NCI-H128 (cell line): ENCODE results near the gene LGALS3BP.

Experiments
- DNase-seq: peaks from one replicate; lab custom pipeline; 2025; ENCODE audit not compliant: unreplicated experiment; lab: John Stamatoyannopoulos, UW

The LGALS3BP gene

DNA sequence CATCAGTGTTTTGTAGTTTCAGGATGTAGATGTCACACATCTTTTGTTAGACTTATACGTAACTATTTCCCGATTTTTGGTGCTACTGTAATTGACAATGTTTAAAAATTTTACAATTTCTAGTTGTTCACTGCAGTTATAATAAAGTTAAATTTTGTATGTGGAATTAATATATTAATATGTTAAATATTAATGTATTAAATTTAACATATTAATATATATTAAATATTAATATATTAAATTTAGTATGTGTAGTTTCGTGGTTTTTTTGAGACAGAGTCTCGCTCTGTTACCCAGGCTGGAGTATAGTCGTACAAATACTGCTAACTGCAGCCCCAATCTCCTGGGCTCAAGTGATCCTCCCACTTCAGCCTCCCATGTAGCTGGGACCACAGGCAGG, 5.7 kb upstream of the LGALS3BP start:
- no peak for DNase-seq

DNA sequence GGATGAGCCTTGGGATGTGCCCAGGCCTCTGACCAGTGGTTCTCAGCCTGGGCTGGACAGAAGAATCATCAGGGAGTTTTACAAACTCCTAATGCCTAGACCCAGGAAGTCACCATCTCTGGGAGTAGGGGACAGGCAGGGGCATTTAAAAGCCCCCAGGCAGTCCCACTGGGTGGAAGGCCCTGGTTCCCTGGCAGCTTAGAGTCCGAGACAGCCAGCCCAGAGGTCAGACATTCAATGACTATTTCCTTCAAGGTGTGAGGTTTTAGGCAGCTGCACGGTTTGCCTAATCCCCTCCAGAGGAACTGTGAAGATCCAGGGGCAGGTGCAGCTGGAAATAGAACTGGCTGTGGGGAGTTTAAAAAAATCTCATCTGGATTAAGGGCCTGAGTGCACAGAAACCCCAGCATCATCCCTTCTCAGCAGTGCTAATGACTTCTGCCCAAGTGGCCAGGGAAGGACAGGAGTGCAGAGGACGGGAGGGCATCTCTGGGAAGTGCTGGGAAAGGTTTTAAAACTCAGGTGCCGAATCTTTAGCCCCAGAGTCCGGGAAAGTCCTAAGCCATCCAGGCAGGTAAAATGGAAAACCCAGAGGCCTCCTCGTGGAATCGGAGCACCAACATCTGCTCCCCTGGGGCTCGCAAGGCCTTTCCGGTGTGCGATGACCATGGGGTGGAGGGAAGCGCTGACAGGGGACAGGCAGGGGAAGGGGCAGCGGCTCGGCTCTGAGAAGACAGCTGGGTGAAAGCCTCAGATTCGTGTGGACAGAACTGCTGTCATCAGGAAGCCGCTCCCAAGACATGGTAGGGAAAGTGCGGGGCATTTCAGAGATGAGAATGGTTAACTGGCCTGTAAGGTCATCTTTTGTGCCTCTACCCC, 1.5 kb upstream of the LGALS3BP start:
- DNase-seq, result no peak

DNA sequence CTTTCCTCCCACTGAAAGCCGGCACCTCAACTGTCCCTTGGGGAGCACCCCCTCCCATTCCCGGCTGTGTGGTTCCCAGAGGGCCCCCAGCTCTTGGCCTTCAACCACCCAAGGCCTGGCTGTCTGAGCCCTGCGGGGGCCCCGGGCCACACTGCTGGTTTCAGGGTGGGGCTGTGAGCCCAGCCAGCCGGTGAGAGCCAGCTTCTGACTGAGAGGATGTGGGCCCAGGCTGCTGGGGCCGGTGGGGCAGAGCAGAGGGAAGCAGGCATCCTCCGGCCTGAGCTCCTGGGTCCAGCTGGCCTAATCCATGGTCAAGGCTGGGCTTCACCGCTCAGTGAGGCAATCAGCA, 875 bp upstream of the LGALS3BP start:
- no peak for DNase-seq

DNA sequence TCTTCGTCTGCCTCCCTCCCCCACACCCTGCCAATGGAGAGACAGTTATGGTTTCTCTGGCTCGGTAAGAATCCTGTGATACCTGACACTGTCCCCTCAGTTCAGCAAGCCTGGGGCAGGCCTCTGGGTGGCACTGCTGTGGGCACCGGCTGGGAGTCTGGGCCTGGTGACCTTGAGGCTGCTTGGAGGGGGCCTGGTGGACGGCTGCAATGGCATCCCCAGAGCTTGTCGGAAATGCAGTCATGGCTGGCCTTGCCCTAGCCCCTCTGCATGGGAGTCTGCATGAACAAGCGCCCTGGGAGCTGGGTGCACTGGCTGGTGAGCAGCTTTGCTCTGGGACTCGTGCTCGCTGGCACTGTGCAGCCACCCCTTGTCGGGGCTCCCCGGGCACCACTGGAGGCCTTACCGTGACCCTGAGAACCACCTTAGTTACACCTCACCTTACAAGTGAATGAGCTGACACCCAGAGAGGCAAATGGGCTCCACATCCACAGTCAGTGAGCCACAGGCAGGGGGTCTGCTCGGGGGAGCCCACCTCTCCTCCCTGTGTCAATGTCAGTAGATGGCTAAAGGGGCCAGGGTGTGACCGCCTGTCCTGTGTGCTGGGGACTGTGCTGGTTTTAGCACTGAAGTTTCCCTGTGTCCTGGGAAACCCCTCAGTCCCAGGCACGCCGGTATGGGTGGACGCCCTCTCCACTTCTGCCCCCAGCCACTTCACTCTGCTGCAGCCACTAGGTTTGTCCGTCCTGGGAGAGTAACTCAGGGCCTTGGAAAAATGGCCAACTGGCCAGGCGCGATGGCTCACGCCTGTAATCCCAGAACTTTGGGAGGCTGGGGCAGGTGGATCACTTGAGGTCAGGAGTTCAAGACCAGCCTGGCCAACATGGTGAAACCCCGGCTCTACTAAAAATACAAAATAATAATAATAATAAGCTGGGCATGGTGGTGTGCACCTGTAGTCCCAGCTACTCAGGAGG, 1.4 kb downstream of the LGALS3BP start:
- DNase-seq, result peak; percentile 8

DNA sequence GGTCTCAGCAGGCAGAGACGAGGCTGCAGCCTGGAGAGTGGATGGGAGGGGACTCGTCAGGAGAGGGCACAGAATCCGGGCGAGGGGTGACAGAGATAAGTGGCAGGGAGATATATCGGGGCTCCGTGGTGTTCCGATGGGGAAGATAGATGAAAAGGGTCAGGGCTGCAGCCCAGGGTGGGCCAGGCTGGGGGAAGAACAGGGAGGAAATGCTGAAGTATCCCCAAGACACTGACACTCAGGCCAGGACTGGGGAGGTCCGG, 2.1 kb downstream of the LGALS3BP start:
- DNase-seq, result no peak

DNA sequence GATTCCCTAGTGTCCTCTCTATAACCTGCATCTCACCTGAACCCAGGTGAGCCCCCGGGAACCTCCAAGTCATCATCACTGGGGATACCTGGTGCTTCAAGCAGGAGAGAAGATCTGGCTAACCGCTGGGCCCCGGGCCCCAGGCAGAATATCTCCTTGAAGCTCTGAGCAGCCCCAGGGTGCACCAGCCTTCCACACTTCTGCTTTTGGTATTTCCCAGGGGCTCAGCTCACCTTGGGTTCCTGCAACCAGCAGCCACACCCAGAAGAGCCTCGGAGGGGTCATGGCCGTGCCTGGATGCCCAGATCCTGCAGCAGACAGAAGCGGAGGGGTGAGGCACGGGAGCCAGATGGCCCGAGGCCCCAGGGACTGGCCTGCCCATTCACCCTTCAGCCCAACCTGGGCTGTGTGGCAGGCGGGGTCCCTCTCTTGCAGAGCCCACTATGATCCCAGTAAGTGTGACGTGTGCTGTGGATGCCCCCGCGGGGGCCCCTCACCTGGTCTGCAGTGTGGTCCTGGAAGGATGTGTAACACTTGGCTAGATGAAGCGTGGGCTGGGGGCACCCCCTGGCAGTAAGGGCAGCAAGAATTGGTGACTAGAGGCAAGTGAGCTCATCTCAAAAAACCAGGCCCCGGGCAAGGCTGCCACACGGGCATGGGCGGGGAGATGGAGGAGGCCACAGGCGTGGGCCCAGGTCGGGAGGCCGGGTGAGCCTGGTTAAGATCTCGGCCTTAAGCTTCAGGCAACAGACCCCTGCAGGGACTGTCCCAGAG, 2.6 kb downstream of the LGALS3BP start:
- no peak for DNase-seq

DNA sequence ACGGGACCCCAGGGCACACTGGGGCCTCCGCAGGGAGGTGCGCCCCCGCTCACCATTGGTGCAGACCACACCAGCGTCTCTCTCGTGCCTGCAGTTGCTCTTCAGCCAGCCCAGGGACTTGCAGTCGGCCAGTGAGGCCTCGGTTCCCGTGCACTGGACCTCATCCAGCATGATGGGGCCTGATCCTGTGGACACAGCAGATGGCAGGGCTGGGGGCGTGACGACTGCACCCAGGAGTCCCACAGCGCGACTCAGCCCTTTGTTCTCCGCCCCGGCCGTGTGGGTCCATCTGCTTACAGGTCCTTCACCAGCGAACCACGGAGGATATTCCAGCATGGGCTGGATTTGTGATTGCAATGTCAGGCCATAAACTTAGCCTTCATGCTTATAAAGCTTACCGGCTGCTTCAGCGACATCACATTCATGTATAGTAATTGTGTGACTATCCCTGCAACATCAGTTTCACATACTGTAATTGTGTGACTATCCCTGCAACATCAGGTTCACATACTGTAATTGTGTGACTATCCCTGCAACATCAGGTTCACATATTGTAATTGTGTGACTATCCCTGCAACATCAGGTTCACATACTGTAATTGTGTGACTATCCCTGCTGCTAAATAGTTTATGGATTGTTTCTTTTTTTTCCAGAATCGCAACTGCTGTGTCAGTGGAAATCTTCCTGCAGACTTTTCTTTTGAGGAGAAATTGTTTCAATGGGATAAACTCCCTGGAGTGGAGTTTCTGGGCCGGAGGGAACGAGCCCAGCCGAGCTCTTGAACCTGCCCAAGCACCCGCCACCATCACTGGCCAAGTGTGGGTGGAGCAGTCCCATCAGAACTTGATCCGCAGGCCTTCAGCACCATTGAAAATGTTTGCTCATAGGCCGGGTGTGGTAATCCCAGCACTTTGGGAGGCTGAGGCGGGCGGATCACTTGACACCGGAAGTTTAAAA, 4.8 kb downstream of the LGALS3BP start:
- DNase-seq, result no peak

DNA sequence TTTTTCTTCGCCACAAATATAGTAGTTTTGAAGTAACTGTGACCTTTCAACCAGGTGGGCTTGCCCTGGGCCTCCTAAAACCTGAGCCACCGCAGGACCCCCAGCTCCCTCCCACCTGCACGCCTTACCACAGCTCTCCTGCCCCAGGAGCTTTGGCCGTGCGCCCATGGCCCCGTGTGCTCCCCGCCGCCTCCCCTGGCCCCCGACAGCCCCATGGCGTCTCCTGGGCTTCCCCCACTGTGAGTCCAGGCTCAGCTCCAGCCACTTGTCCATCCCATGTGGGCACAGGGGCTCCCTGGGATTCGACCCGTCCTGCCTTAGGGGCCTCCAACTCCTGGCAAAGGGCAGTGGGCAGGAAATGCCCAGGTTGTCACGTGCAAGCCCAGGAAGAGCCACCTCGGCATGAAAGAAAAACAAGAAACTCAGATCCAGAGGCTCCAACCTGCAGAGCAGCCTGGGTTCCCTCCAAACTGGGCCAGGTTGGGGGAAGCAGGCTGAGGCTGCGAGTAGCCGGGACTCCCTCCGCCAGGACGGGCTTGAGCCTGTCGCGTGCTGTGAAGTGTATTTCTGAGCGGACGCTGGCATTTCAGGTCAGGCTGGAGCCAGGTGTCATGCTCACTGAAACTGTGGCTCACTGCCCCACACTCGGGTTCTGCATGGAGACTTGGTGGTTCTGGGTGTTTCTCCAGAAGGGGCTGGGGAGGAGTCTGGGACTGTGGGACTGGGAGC, 5.8 kb downstream of the LGALS3BP start:
- no peak for DNase-seq

DNA sequence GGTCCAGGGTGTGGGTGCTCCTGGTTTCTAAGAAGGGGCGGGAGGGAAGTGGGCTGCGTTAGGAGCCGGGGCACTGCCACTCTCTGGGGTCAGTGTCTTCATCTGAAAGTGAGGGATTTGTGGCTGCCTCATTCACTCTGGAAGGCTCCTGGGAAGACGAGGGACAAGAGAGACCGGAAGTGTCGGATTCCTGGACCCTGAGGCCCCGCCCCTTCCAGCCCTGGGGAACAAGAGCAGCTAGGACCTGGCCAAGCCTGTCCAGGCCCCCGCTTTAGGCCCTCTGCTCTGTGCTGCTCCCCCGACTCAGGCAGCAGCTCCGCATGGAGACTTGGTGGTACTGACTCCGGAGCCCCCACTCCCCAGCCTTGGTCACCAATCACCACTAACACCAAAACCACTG, 6.5 kb downstream of the LGALS3BP start:
- DNase-seq, result no peak

DNA sequence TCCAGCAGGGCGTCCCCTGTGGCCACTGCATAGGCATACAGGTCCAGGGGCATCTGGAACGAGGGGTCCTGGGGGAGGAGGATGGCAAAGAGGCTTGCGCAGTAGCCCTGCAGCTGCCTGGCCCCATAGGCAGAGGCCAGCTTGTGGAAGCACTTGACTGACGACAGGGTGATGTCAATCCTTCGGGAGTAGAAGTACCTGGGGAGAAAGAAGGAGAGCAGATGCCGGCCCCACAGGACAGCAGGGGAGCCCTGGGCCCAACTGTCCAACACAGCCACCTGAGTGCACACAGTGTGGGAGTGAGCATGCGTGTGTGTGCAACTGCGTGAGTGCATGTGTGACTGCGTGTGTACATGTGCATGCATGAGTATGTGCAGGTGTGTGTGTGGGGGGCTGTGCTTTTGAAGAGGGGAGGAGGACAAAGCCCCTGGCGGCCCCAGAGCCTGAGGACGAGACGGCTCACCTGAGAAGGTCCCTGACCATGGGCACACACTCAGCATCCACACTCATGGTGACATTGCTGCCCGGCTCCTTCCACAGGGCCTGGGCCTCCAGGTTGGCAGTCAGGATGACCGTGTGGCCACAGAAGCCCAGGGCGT, 7.1 kb downstream of the LGALS3BP start:
- no peak for DNase-seq

DNA sequence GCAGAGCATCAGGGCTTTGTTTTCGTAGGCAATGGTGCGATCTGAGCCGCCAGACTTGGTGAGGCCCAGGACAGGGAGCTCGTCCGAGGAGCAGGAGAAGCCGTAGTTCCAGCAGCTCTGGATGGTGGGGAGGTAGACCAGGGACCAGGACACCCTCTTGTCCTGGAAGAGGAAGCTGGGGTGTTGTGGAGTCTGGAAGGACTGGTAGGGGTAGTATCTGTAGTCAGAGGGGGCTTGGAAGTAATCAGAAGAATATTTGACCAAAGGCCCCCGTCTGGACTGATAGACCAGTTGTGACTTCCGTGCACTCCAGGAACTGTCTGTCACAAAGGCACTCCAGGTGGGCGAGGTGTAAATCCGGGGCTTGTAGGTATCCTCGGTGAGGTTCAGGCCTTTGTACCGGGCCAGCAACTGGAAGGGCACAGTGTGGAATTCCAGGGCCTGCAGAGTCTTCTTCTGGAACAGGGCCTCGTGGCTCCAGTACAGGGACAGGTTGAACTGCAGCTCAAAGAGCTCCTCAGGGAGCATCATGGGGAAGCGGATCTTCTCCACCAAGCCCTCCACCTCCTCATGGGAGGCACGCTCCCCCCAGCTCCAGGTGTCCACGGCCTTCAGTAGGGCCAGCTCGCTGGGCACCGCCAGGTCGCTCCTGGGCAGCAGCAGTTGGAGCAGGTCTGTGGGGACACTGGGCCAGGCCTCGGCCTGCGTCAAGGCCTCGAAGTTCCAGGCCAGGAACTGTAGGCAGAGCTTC, 7.8 kb downstream of the LGALS3BP start:
- no peak for DNase-seq

DNA sequence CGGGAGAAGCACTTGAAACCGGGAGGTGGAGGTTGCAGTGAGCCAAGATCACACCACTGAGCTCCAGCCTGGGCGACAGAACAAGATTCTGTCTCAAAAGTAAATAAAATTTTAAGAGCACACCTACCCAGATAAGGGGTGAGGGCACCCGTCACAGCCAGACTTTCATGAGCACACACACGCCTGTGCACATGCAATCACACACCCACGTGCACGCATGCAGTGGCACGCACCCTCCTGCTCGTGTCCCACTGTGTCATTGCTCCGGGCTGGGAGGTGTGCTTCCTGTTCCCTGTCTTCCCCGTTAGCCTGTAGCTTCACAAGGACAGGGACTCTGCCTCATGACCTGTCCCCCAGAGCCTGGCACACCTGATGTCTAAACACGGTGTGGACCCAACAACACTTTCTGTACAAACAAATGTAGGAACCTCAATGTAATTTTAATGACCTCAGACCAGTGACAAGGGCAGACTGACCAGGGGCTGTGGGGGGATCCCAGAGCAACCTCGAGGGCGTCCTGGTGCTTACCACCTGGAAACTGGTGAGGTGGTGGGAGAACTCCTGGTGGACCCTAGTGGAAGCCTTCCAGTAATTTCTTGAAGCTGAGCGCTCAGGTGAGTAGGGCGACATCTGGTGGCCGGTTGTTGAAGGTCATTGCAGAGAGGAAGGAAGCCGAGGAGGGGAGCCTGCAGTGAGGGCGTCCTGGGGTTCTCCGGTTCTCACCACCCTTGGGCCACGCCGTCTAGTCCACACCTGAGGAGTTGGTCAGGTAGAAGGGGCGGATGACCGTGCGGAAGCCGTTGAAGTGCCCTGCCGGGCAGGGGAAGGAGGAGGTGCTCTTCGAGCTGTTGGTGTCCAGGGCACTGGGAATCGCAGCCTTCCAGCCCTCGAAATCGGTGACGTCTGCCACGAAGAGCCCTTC, 8.6 kb downstream of the LGALS3BP start:
- peak; percentile 34 for DNase-seq

DNA sequence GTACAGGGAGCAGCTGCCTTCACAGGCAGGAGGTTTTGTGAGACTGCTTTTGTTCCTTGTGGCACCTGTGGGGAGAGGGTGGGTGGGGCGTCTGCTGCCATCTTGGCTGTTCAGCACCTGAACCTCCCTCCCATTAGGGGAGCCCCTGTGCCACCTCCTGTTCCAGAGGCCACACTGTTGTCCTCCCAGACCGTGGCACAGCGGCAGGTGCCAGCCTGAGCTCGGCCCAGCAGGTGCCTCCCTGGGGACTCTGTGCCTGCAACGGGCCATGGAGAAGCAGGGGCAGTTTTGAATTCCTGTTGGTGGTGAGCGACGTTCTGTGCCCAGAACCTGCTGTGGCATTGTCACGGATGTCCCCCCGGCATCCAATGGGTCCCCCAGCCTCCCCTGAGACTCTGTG, 9.9 kb downstream of the LGALS3BP start:
- DNase-seq, result no peak

DNA sequence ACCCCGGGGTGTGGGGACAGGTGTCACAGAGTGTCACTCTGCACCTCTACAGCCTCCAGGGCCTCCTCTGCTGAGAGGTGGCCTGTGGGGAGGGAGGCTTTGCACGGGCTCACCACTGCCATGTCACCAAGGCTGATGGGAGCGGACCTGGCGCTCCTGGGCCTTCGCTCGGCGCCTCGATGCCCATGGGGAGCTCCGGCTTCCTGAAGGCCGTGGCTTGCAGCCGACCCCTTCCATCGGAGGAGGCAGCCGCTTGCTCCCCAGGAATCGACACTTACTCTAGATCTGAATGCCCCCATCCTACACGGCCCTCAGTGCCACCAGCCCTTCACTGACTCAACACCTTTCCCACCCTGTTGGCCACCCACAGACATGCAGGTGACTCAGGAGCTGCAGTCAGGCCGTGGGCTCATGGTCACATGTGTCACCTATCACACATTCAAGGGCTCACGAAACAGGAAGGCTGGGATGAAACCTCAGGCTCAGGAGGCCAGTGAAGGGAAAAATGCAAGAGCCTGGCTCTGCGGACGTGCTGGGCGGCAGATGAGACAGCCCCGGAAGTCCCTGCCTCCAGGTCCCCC, 11.9 kb downstream of the LGALS3BP start:
- DNase-seq, result no peak

DNA sequence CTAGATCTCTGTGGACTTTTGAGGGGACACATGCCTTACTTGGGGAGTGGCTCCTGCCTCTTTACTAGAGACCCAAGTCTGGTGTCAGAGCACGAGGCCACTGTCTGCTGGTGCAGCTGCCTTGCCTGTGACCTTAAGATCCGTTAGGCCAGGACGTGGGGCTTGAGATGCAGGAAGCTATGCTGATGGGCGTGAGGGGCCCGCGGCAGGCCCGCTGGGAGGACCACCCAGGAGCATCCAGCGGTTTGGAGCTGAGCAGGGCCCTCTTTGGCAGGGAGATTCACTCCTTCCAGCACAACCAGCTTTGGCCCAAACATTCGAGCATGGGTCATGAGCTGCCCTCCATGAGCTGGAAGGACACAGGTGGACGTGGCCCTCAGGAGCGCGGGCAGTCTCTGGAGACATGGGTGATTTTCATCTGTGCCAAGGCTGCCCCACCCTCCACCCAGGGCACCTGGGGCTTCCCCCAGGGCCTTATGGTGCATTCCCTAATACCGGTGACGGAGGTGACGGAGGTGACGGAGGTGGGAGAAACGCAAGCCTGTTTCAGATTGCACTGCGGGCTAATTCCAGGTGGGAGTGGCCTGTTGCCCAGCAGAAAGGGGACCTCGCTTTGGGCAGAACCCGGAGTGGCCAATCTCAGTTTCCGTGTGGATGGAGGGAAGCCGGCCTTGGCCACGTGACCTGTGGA, 12.7 kb downstream of the LGALS3BP start:
- DNase-seq, result no peak

DNA sequence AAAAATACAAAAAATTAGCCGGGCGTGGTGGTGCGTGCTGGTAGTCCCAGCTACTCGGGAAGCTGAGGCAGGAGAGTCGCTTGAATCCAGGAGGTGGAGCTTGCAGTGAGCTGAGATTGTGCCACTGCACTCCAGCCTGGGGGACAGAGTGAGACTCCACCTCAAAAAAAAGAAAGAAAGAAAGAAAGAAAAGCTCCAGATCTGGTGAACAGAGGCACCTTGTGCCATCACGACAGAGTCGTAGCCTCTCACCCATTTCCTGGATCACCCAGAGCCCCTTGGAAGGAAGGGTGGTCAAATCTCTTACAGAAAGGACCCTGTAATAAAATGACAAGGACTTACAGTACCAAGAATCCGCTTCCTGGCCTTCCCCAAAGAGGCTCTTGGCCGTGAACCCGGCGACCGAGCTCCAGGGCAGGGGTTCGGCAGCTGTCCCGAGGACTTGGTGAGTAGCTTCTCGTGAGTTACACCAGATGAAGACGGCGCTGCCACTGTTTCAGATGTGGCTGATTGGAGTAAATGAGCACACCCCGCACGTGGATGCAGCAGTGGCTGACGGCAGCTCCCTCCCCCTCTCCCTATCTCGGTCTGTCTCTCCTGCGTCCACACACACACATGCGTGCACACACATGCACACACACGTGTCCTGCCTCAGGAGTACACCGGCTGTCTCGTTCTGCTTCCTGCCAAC, 13.5 kb downstream of the LGALS3BP start:
- DNase-seq, result no peak
